HepG2 (cell line): Measurements from ENCODE around the gene IHH. TPM values are rescaled to one million over a fixed set of nuclear protein-coding genes. Genes with fewer than 3 reads are reported as not detected.

Experiments used
- ASH2L ChIP-seq: fragments of 300-600, 200-600 bp; sonication (generic); IDR thresholded peaks from 2 replicates; pipeline ENCODE4 v1.7.0; 2017; ENCODE audit warnings: low read depth, mild to moderate bottlenecking, moderate library complexity, mixed read lengths, low read length; ENCODE audit not compliant: insufficient read length
- CHD2 ChIP-seq: IDR thresholded peaks from 2 replicates; pipeline ENCODE4 v1.6.1; 2011; ENCODE audit warnings: low read depth, low read length, improper control_type of control experiment
- ELF1 ChIP-seq: sonication (generic); formaldehyde crosslinking; IDR thresholded peaks from 2 replicates; pipeline ENCODE4 v1.4.0; 2020; ENCODE audit warnings: missing genetic modification reagents
- FLYWCH1 ChIP-seq: sonication (generic); formaldehyde crosslinking; IDR thresholded peaks from 2 replicates; pipeline ENCODE4 v1.8.1; 2023; ENCODE audit warnings: mild to moderate bottlenecking, missing genetic modification reagents
- GPN1 ChIP-seq: sonication (generic); formaldehyde crosslinking; IDR thresholded peaks from 2 replicates; pipeline ENCODE4 v1.5.1; 2020; ENCODE audit warnings: missing genetic modification reagents, borderline replicate concordance
- IKZF1 ChIP-seq: fragments of 450-650 bp; IDR thresholded peaks from 2 replicates; pipeline ENCODE4 v1.7.1; 2016
- IKZF4 ChIP-seq: sonication (generic); formaldehyde crosslinking; IDR thresholded peaks from 2 replicates; pipeline ENCODE4 v1.5.1; 2020; ENCODE audit warnings: borderline replicate concordance, mild to moderate bottlenecking, low read depth, missing genetic modification reagents; ENCODE audit errors: not compliant biosample characterization
- IRF1 ChIP-seq: sonication (generic); formaldehyde crosslinking; IDR thresholded peaks from 2 replicates; pipeline ENCODE4 v1.4.0; 2020; ENCODE audit warnings: low read depth, mild to moderate bottlenecking, missing genetic modification reagents
- KDM5A ChIP-seq: fragments of 200-600 bp; sonication (generic); IDR thresholded peaks from 2 replicates; pipeline ENCODE4 v1.7.0; 2018; ENCODE audit warnings: antibody characterized with exemption, mild to moderate bottlenecking, low read length, borderline replicate concordance
- PTBP1 ChIP-seq: fragments of 200-400 bp; formaldehyde crosslinking; IDR thresholded peaks from 2 replicates; pipeline ENCODE4 v1.6.1; 2018; ENCODE audit warnings: low read length, low read depth; ENCODE audit not compliant: poor library complexity, severe bottlenecking
- RFXANK ChIP-seq: IDR thresholded peaks from 2 replicates; pipeline ENCODE4 v1.6.1; 2016
- SMC3 ChIP-seq: IDR thresholded peaks from 2 replicates; pipeline ENCODE4 v1.6.1; 2011; ENCODE audit warnings: low read length, improper control_type of control experiment
- STAG1 ChIP-seq: sonication (generic); formaldehyde crosslinking; IDR thresholded peaks from 2 replicates; pipeline ENCODE4 v1.4.0; 2020; ENCODE audit warnings: missing genetic modification reagents
- TBP ChIP-seq: sonication (generic); formaldehyde crosslinking; IDR thresholded peaks from 2 replicates; pipeline ENCODE4 v1.5.0; 2020; ENCODE audit warnings: missing genetic modification reagents
- ZNF362 ChIP-seq: sonication (generic); formaldehyde crosslinking; IDR thresholded peaks from 2 replicates; pipeline ENCODE4 v1.4.0; 2020; ENCODE audit warnings: missing genetic modification reagents, mild to moderate bottlenecking, borderline replicate concordance
- ZNF672 ChIP-seq: sonication (generic); formaldehyde crosslinking; IDR thresholded peaks from 2 replicates; pipeline ENCODE4 v1.8.1; 2022; ENCODE audit warnings: missing genetic modification reagents
- ZNF724P ChIP-seq: sonication (generic); formaldehyde crosslinking; IDR thresholded peaks from 2 replicates; pipeline ENCODE4 v1.8.0; 2022; ENCODE audit warnings: missing genetic modification reagents, borderline replicate concordance
- ZNF768 ChIP-seq: sonication (generic); formaldehyde crosslinking; IDR thresholded peaks from 2 replicates; pipeline ENCODE4 v1.4.0; 2020; ENCODE audit warnings: missing genetic modification reagents
- ZSCAN20 ChIP-seq: sonication (generic); formaldehyde crosslinking; IDR thresholded peaks from 2 replicates; pipeline ENCODE4 v1.4.0; 2020; ENCODE audit warnings: missing genetic modification reagents, mild to moderate bottlenecking, borderline replicate concordance
- ZSCAN29 ChIP-seq: sonication (generic); formaldehyde crosslinking; conservative IDR thresholded peaks from 2 replicates; pipeline ENCODE4 v1.4.0; 2020; ENCODE audit warnings: mild to moderate bottlenecking, missing genetic modification reagents
- polyA plus RNA-seq, 8 experiments: library from polyadenylated mRNA; depleted of rRNA in 3 of 8; stranded (reverse) in 7 of 8; unstranded in 1 of 8; fragments of >200 nt; fragmentation: Illumina TruSeq in 4 of 8; extraction: Trizol in 4 of 8; gene quantifications; 2 replicates each; pipeline versions ENCODE4 v1.2.1 to v1.2.3, GENCODE V29; 2011 to 2016; ENCODE audit warnings: low read depth in 4 of 8, missing spikeins in 1 of 8, mixed read lengths in 1 of 8; ENCODE audit not compliant: insufficient read depth in 1 of 8
- total RNA-seq, 5 experiments: library from RNA; depleted of rRNA; stranded (reverse); fragments of >200 nt; fragmentation: Illumina TruSeq; extraction: Trizol; gene quantifications; 2 replicates each; pipeline ENCODE4 v1.2.3, GENCODE V29; 2016; ENCODE audit warnings: low read depth in 1 of 5
- TF ChIP-seq, protein P1 (sequence below): sonication (generic); formaldehyde crosslinking; IDR thresholded peaks from 2 replicates; pipeline ENCODE4 v1.8.0; 2022; ENCODE audit warnings: mild to moderate bottlenecking, missing genetic modification reagents, moderate library complexity
- TF ChIP-seq, protein P2 (sequence below): sonication (generic); formaldehyde crosslinking; IDR thresholded peaks from 2 replicates; pipeline ENCODE4 v1.5.1; 2020; ENCODE audit warnings: missing genetic modification reagents, mild to moderate bottlenecking, borderline replicate concordance
- TF ChIP-seq, protein P3 (sequence below): IDR thresholded peaks from 2 replicates; pipeline ENCODE4 v1.6.1; 2016; ENCODE audit warnings: low read depth
- TF ChIP-seq, protein P4 (sequence below): sonication (generic); formaldehyde crosslinking; IDR thresholded peaks from 2 replicates; pipeline ENCODE4 v1.5.1; 2020; ENCODE audit warnings: missing genetic modification reagents, mild to moderate bottlenecking, borderline replicate concordance

IHH gene
- total and polyA plus RNA-seq, 2 of the 13 experiments (the other 11 are each of a cell fraction or from before 2014, with no cell fraction given): 0.42 TPM; not detected in 1

DNA sequence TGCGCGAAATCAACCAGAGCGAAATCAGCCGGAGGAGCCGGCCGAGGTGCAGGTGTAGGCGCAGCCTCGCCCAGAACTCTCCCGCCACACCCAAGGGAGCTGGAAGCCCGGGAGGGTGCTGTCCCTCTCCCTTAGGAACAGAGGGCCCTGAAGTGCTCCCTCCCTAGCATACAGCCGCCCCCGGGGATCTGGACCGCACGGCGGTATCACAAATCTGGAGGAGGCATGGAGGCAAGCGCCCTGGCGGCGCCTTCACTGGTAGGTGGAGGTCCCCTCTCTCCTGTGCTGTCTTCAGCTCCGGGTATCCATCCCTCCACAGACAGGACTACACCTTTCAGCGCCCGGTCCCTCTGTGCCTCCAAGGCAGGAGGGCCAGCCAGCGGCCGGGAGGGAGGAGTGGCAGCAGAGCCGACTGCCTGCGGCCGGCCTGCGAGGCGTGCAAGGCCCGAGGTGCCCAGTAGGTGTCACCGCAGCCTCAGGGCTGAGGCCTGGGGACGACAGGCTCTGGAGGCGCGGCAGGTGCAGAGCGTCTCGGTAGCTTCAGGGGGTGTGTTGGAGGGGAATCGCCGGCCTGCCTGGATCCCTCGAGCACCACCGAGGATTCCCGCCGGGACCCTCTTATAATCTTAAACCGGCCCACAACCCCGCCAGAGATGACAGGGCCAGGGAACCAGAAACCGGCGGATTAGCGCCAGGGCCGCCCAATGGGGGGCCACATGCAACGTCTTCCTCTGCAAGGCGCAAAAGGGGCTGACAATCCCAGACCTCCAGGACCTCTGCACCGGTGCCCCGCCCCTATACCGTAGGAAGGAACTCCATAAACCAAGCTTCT, 2.8 kb downstream of the IHH start (continued):
- TF ChIP-seq, protein P1, sequence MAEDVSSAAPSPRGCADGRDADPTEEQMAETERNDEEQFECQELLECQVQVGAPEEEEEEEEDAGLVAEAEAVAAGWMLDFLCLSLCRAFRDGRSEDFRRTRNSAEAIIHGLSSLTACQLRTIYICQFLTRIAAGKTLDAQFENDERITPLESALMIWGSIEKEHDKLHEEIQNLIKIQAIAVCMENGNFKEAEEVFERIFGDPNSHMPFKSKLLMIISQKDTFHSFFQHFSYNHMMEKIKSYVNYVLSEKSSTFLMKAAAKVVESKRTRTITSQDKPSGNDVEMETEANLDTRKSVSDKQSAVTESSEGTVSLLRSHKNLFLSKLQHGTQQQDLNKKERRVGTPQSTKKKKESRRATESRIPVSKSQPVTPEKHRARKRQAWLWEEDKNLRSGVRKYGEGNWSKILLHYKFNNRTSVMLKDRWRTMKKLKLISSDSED (CRISPR knock-in tag): no peak
- TF ChIP-seq STAG1 (CRISPR knock-in tag) (peak; percentile 100), IKZF1 (no peak), KDM5A (no peak), ZNF362 (no peak), SMC3 (peak; percentile 46; the same call in 1 of the 2 replicates), ZNF768 (CRISPR knock-in tag) (peak; percentile 61), CHD2 (no peak), FLYWCH1 (no peak), ZNF672 (CRISPR knock-in tag) (no peak), ELF1 (CRISPR knock-in tag) (0 out of 2 replicates have a peak, but pooled peaks have one; percentile 13), PTBP1 (no peak), ZSCAN29 (no peak), IRF1 (CRISPR knock-in tag) (no peak), RFXANK (no peak), IKZF4 (CRISPR knock-in tag) (no peak), ZNF724P (CRISPR knock-in tag) (no peak), ZSCAN20 (CRISPR knock-in tag) (no peak), GPN1 (CRISPR knock-in tag) (no peak), ASH2L (no peak), TBP (CRISPR knock-in tag) (no peak)
- TF ChIP-seq, protein P2, sequence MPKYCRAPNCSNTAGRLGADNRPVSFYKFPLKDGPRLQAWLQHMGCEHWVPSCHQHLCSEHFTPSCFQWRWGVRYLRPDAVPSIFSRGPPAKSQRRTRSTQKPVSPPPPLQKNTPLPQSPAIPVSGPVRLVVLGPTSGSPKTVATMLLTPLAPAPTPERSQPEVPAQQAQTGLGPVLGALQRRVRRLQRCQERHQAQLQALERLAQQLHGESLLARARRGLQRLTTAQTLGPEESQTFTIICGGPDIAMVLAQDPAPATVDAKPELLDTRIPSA (CRISPR knock-in tag): no peak
- TF ChIP-seq, protein P3, sequence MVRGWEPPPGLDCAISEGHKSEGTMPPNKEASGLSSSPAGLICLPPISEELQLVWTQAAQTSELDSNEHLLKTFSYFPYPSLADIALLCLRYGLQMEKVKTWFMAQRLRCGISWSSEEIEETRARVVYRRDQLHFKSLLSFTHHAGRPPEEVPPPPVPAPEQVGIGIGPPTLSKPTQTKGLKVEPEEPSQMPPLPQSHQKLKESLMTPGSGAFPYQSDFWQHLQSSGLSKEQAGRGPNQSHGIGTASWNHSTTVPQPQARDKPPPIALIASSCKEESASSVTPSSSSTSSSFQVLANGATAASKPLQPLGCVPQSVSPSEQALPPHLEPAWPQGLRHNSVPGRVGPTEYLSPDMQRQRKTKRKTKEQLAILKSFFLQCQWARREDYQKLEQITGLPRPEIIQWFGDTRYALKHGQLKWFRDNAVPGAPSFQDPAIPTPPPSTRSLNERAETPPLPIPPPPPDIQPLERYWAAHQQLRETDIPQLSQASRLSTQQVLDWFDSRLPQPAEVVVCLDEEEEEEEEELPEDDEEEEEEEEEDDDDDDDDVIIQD (CRISPR knock-in tag): 0 out of 2 replicates have a peak, but pooled peaks have one; percentile 13
- TF ChIP-seq, protein P4, sequence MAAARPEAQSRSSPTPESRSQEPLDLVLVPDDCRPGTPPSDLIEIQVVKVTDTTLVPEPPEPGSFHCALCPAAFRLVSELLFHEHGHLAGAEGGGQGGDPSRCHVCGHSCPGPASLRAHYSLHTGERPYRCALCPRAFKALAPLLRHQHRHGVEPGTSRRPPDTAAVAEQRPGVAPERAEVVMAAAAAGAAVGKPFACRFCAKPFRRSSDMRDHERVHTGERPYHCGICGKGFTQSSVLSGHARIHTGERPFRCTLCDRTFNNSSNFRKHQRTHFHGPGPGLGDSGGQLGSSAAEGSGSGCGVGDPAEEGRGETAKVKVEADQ (CRISPR knock-in tag): no peak
